CD4-positive, alpha-beta T cell (primary cell): ENCODE data around the gene PLPPR1. TPM values are rescaled to one million over a fixed set of nuclear protein-coding genes. Genes with fewer than 3 reads are reported as not detected.

Experiments used
- ATAC-seq: fragments of 200-7000 bp; cut with Tn5 transposase; one replicate; pipeline ENCODE4 v1.10.0; 2022; ENCODE audit warnings: mild to moderate bottlenecking; ENCODE audit not compliant: poor library complexity
- CTCF ChIA-PET: fragments of 350-600 bp; sonication (Branson Sonifier 250); formaldehyde crosslinking; loops from one replicate; lab custom pipeline; 2021; ENCODE audit warnings: antibody characterized with exemption, inconsistent platforms; lab: Charles Lee
- POLR2A ChIA-PET: fragments of 350-600 bp; sonication (Branson Sonifier 250); formaldehyde crosslinking; loops from one replicate; lab custom pipeline; 2021; ENCODE audit warnings: antibody characterized with exemption, inconsistent platforms; lab: Charles Lee
- DNase-seq, 14 experiments: peaks; one replicate each; pipeline ENCODE4 v3.0.0-alpha.2; 2013 to 2020; ENCODE audit warnings: mixed read lengths in 2 of 14
- H3K27ac ChIP-seq, 2 donors: one replicate each; pipeline versions ENCODE4 v1.5.1 to v1.7.0; 2013; ENCODE audit warnings: low read length in 2 of 2, low read depth in 1 of 2, mild to moderate bottlenecking in 1 of 2
- H3K27me3 ChIP-seq, 2 experiments: 1 replicate in 1 of 2; 2 replicates in 1 of 2; pipeline versions ENCODE4 v1.6.1 to v1.7.0; 2013; ENCODE audit warnings: low read length in 2 of 2, control low read depth in 1 of 2, mild to moderate bottlenecking in 1 of 2, moderate library complexity in 1 of 2; ENCODE audit not compliant: insufficient read depth in 2 of 2, control insufficient read depth in 1 of 2
- H3K36me3 ChIP-seq: one replicate; pipeline ENCODE4 v1.6.1; 2013; ENCODE audit warnings: low read length, control low read depth; ENCODE audit not compliant: insufficient read depth
- H3K4me1 ChIP-seq: one replicate; pipeline ENCODE4 v1.6.1; 2013; ENCODE audit warnings: low read length, control low read depth; ENCODE audit not compliant: insufficient read depth
- H3K4me3 ChIP-seq: one replicate; pipeline ENCODE4 v1.5.1; 2013; ENCODE audit warnings: mild to moderate bottlenecking, low read length, moderate library complexity
- H3K9me3 ChIP-seq, 2 experiments: 1 replicate in 1 of 2; 2 replicates in 1 of 2; pipeline versions ENCODE4 v1.6.1 to v1.7.0; 2013; ENCODE audit warnings: low read length in 2 of 2, mild to moderate bottlenecking in 2 of 2, control low read depth in 1 of 2, moderate library complexity in 1 of 2; ENCODE audit not compliant: control insufficient read depth in 1 of 2, insufficient read depth in 1 of 2
- H3K27ac Mint-ChIP-seq: one replicate; pipeline ENCODE4 v1.8.0; 2020; ENCODE audit warnings: mixed read lengths
- H3K27me3 Mint-ChIP-seq: one replicate; pipeline ENCODE4 v1.8.0; 2021; ENCODE audit warnings: mixed read lengths
- H3K36me3 Mint-ChIP-seq: one replicate; pipeline ENCODE4 v1.8.0; 2021; ENCODE audit warnings: low read depth, mixed read lengths
- H3K4me1 Mint-ChIP-seq: one replicate; pipeline ENCODE4 v1.8.0; 2021; ENCODE audit warnings: low read depth, mixed read lengths
- H3K4me3 Mint-ChIP-seq: one replicate; pipeline ENCODE4 v1.8.0; 2020; ENCODE audit warnings: mild to moderate bottlenecking, mixed read lengths
- H3K9me3 Mint-ChIP-seq: one replicate; pipeline ENCODE4 v1.8.0; 2020; ENCODE audit warnings: mixed read lengths
- CTCF ChIP-seq: fragments of 200-600 bp; IDR thresholded peaks from one replicate; pipeline ENCODE4 v1.8.0; 2022; ENCODE audit warnings: antibody characterized with exemption, mild to moderate bottlenecking
- intact Hi-C, 2 experiments: fragments of 100-400 bp; cut with DNase I in 1 of 2; cut with micrococcal nuclease in 1 of 2; formaldehyde crosslinking; loops; one replicate each; pipeline versions ENCODE4 v1.15.1 to v1.9.0; 2023 to 2025; cut with DNase I, micrococcal nuclease
- total RNA-seq, 174 experiments: library from RNA in 2 of 174; stranded (reverse) in 2 of 174; gene quantifications; one replicate each; pipeline ENCODE4 v1.2.3 and lab custom pipeline; 2021 to 2026

PLPPR1 gene
- total RNA-seq, 2 experiments from 2014 or later, result not detected

GRCh38 chr9:101167490-101168134 is 139.1 kb downstream of the PLPPR1 start:
- no peaks in the 10 kb centered on the region for H3K9me3 ChIP-seq
- no peak for TF ChIP-seq CTCF
- ATAC-seq, result no peak
- Mint-ChIP-seq H3K36me3 (no peaks in the 10 kb centered on the region), H3K9me3 (no peaks in the 10 kb centered on the region), H3K27ac (no peak overlapping the region), H3K27me3 (peaks cover 4% of the 10 kb centered on the region), H3K4me1 (no peaks in the 10 kb centered on the region), H3K4me3 (no peak overlapping the region)
- DNase-seq, result no peak
- ChIA-PET POLR2A (no interaction called here), CTCF (no interaction called here)
- no peaks in the 10 kb centered on the region for H3K36me3 ChIP-seq
- H3K4me1 ChIP-seq, result no peaks in the 10 kb centered on the region
- no peaks in the 10 kb centered on the region for H3K27me3 ChIP-seq
- intact Hi-C loops, result no loop called here
- no peak overlapping the region for H3K27ac ChIP-seq
- no peak overlapping the region for H3K4me3 ChIP-seq

GRCh38 chr9:101172616-101173015 is 144.1 kb downstream of the PLPPR1 start:
- no peaks in the 10 kb centered on the region for H3K4me1 Mint-ChIP-seq
- Histone ChIP-seq H3K27me3 (no peaks in the 10 kb centered on the region), H3K4me3 (no peak overlapping the region), H3K9me3 (no peaks in the 10 kb centered on the region), H3K27ac (no peak overlapping the region), H3K4me1 (no peaks in the 10 kb centered on the region), H3K36me3 (no peaks in the 10 kb centered on the region)
- H3K36me3 Mint-ChIP-seq, result no peaks in the 10 kb centered on the region
- H3K9me3 Mint-ChIP-seq, result peaks cover 3% of the 10 kb centered on the region
- ATAC-seq (no peak), DNase-seq (no peak)
- no peak overlapping the region for H3K4me3 Mint-ChIP-seq
- intact Hi-C loops, result no loop called here
- no peak overlapping the region for H3K27ac Mint-ChIP-seq
- CTCF ChIA-PET, result no interaction called here
- POLR2A ChIA-PET, result no interaction called here
- no peaks in the 10 kb centered on the region for H3K27me3 Mint-ChIP-seq
- TF ChIP-seq CTCF, result no peak

- no peak overlapping the region for H3K4me3 Mint-ChIP-seq
- ChIA-PET POLR2A (no interaction called here), CTCF (no interaction called here)
- no peaks in the 10 kb centered on the region for H3K36me3 Mint-ChIP-seq
- DNase-seq (no peak), ATAC-seq (no peak)
- Histone ChIP-seq H3K4me3 (no peak overlapping the region), H3K9me3 (no peaks in the 10 kb centered on the region), H3K27ac (no peak overlapping the region), H3K36me3 (no peaks in the 10 kb centered on the region), H3K27me3 (no peaks in the 10 kb centered on the region), H3K4me1 (no peaks in the 10 kb centered on the region)
- no peak overlapping the region for H3K27ac Mint-ChIP-seq
- peaks cover 4% of the 10 kb centered on the region for H3K9me3 Mint-ChIP-seq
- intact Hi-C loops, result no loop called here
- H3K4me1 Mint-ChIP-seq, result no peaks in the 10 kb centered on the region
- no peaks in the 10 kb centered on the region for H3K27me3 Mint-ChIP-seq
- TF ChIP-seq CTCF, result no peak
These were observed 145.4 kb downstream of the PLPPR1 start for GRCh38 chr9:101173907-101174306.
